ENCODE results near the gene ZNF23. TPM values are rescaled to one million over a fixed set of nuclear protein-coding genes. Genes with fewer than 3 reads are reported as not detected.

Gene ZNF23
- total RNA-seq, 4 donors from 2014 or later: 2.4 to 12.8 (median 7.5) TPM

GRCh38 chr16:71439523-71439922 is 22.5 kb downstream of the ZNF23 start:
- H3K4me1 ChIP-seq: no peaks in the 10 kb centered on the region
- no peak for TF ChIP-seq CTCF (IDR thresholded peaks at IDR 0.05)
- TF ChIP-seq POLR2A (IDR thresholded peaks at IDR 0.05): no peak
- no peak overlapping the region for H3K27ac ChIP-seq
- peaks cover 0 to 7% of the 10 kb centered on the region in 2 donors for H3K9me3 ChIP-seq
- H3K36me3 ChIP-seq: no peaks in the 10 kb centered on the region
- H3K4me3 ChIP-seq: no peak overlapping the region
- H3K27me3 ChIP-seq: no peaks in the 10 kb centered on the region
- DNase-seq: no peak
- intact Hi-C loops (cut with DNase I; ENCODE audit: low total_unique reads): no loop called here

- H3K36me3 ChIP-seq: no peaks in the 10 kb centered on the region
Measured at GRCh38 chr16:71436473-71436872, 25.6 kb downstream of the ZNF23 start.

GRCh38 chr16:71432906-71433305 is 29.1 kb downstream of the ZNF23 start:
- Histone ChIP-seq H3K27me3 (no peaks in the 10 kb centered on the region), H3K9me3 (no peaks in the 10 kb centered on the region), H3K27ac (no peak overlapping the region), H3K4me1 (no peaks in the 10 kb centered on the region), H3K36me3 (no peaks in the 10 kb centered on the region), H3K4me3 (no peak overlapping the region)
- no peak for DNase-seq
- no peak for TF ChIP-seq CTCF (IDR thresholded peaks at IDR 0.05)
- TF ChIP-seq POLR2A (IDR thresholded peaks at IDR 0.05): no peak
- intact Hi-C loops (cut with DNase I; ENCODE audit: low total_unique reads): no loop called here

More at GRCh38 chr16:71436473-71436872, 25.6 kb downstream of the ZNF23 start:
- intact Hi-C loops (cut with DNase I; ENCODE audit: low total_unique reads): no loop called here
- no peak for DNase-seq
- Histone ChIP-seq H3K4me3 (no peak overlapping the region), H3K9me3 (no peaks in the 10 kb centered on the region), H3K27ac (no peak overlapping the region), H3K27me3 (no peaks in the 10 kb centered on the region), H3K4me1 (no peaks in the 10 kb centered on the region)
- TF ChIP-seq POLR2A (IDR thresholded peaks at IDR 0.05) (no peak), CTCF (IDR thresholded peaks at IDR 0.05) (no peak)

GRCh38 chr16:71431991-71432390 is 30.1 kb downstream of the ZNF23 start:
- H3K9me3 ChIP-seq: no peaks in the 10 kb centered on the region
- H3K27me3 ChIP-seq: no peaks in the 10 kb centered on the region
- no peaks in the 10 kb centered on the region for H3K4me1 ChIP-seq
- no peak for DNase-seq
- TF ChIP-seq CTCF (IDR thresholded peaks at IDR 0.05) (no peak), POLR2A (IDR thresholded peaks at IDR 0.05) (no peak)
- intact Hi-C loops (cut with DNase I; ENCODE audit: low total_unique reads): no loop called here
- H3K36me3 ChIP-seq: no peaks in the 10 kb centered on the region
- H3K27ac ChIP-seq: no peak overlapping the region
- H3K4me3 ChIP-seq: no peak overlapping the region

- intact Hi-C loops (cut with DNase I; ENCODE audit: low total_unique reads): no loop called here
- H3K27me3 ChIP-seq: no peaks in the 10 kb centered on the region
Measured at GRCh38 chr16:71431176-71431575, 30.9 kb downstream of the ZNF23 start.

More at GRCh38 chr16:71431176-71431575, 30.9 kb downstream of the ZNF23 start:
- Histone ChIP-seq H3K36me3 (no peaks in the 10 kb centered on the region), H3K27ac (no peak overlapping the region), H3K9me3 (no peaks in the 10 kb centered on the region), H3K4me3 (no peak overlapping the region), H3K4me1 (no peaks in the 10 kb centered on the region)
- TF ChIP-seq CTCF (IDR thresholded peaks at IDR 0.05): no peak
- no peak for DNase-seq
